Glutamatergic neuron (in vitro differentiated cells): Measurements from ENCODE around the gene ATP6V0B. TPM values are rescaled to one million over a fixed set of nuclear protein-coding genes. Genes with fewer than 3 reads are reported as not detected.

Experiments
- DNase-seq: peaks from one replicate; pipeline ENCODE4 v3.0.0; 2022
- H3K27ac Mint-ChIP-seq: one replicate; pipeline ENCODE4 v1.8.0; 2020; ENCODE audit warnings: mild to moderate bottlenecking, mixed read lengths, inconsistent platforms; ENCODE audit not compliant: unreplicated experiment
- H3K27me3 Mint-ChIP-seq: one replicate; pipeline ENCODE4 v1.8.0; 2020; ENCODE audit warnings: mild to moderate bottlenecking, moderate library complexity, mixed read lengths, inconsistent platforms; ENCODE audit not compliant: unreplicated experiment
- H3K36me3 Mint-ChIP-seq: one replicate; pipeline ENCODE4 v1.8.0; 2020; ENCODE audit warnings: mild to moderate bottlenecking, mixed read lengths, inconsistent platforms; ENCODE audit not compliant: unreplicated experiment
- H3K4me1 Mint-ChIP-seq: one replicate; pipeline ENCODE4 v1.8.0; 2020; ENCODE audit warnings: mild to moderate bottlenecking, low read depth, mixed read lengths, inconsistent platforms; ENCODE audit not compliant: unreplicated experiment
- H3K4me3 Mint-ChIP-seq: one replicate; pipeline ENCODE4 v1.8.0; 2020; ENCODE audit warnings: mild to moderate bottlenecking, mixed read lengths, inconsistent platforms; ENCODE audit not compliant: unreplicated experiment
- H3K9me3 Mint-ChIP-seq: one replicate; pipeline ENCODE4 v1.8.0; 2020; ENCODE audit warnings: mild to moderate bottlenecking, moderate library complexity, mixed read lengths, inconsistent platforms; ENCODE audit not compliant: unreplicated experiment
- total RNA-seq: library from RNA; stranded (reverse); fragmentation: NEBNext Ultra II Directional; extraction: Animal tissue kit (Norgen Biotek cat#: 25700); gene quantifications from one replicate; pipeline ENCODE4 v1.2.1, GENCODE V29; 2021; ENCODE audit not compliant: unreplicated experiment
- TF ChIP-seq, protein P1 (sequence below): fragments of 200-600 bp; sonication (generic); IDR thresholded peaks from one replicate; pipeline ENCODE4 v1.5.0; 2021; ENCODE audit not compliant: partially characterized antibody, unreplicated experiment

Gene ATP6V0B
- total RNA-seq, 1 donor from 2014 or later: 208 TPM

DNA sequence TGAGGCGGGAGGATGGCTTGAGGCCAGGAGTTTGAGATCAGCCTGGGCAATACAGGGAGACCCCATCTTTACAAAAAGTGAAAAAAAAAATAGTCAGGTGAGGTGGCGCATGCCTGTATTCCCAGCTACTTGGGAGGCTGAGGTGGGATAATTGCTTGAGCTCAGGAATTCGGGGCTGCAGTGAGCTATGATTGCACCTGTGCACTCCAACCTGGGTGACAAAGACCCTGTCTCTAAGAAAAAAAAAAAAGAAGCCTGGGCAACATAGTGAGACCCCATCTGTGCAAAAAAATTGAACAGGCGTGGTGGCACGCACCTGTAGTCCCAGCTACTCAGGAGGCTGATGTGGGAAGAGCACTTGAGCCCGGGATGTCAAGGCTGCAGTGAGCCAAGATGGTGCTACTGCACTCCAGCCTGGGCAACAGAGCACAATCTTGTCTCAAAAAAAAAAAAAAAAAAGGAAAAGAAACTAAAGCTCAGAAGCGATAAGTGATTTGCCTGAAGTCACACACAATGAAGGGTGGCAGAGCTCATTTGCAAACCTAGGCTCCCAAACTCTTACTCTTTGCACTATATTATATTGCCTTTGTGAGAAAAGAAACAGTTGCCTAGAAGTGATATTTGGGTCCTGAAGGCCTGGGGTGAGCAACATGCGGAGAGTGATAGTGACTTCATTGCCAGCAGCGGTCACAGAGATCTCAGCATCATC lies 18.6 kb downstream of the ATP6V0B start:
- peaks cover 6% of the 10 kb centered on the region for H3K27me3 Mint-ChIP-seq
- no peak for DNase-seq
- no peaks in the 10 kb centered on the region for H3K36me3 Mint-ChIP-seq
- peaks cover 2% of the 10 kb centered on the region for H3K9me3 Mint-ChIP-seq
- H3K4me3 Mint-ChIP-seq: no peak overlapping the region
- H3K4me1 Mint-ChIP-seq: peaks cover 4% of the 10 kb centered on the region
- TF ChIP-seq, protein P1, sequence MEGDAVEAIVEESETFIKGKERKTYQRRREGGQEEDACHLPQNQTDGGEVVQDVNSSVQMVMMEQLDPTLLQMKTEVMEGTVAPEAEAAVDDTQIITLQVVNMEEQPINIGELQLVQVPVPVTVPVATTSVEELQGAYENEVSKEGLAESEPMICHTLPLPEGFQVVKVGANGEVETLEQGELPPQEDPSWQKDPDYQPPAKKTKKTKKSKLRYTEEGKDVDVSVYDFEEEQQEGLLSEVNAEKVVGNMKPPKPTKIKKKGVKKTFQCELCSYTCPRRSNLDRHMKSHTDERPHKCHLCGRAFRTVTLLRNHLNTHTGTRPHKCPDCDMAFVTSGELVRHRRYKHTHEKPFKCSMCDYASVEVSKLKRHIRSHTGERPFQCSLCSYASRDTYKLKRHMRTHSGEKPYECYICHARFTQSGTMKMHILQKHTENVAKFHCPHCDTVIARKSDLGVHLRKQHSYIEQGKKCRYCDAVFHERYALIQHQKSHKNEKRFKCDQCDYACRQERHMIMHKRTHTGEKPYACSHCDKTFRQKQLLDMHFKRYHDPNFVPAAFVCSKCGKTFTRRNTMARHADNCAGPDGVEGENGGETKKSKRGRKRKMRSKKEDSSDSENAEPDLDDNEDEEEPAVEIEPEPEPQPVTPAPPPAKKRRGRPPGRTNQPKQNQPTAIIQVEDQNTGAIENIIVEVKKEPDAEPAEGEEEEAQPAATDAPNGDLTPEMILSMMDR: no peak
- no peak overlapping the region for H3K27ac Mint-ChIP-seq

GRCh38 chr1:43994071-43994470 lies 19.3 kb downstream of the ATP6V0B start:
- Mint-ChIP-seq H3K4me1 (peaks cover 4% of the 10 kb centered on the region), H3K36me3 (no peaks in the 10 kb centered on the region), H3K9me3 (peaks cover 3% of the 10 kb centered on the region), H3K4me3 (no peak overlapping the region), H3K27me3 (peaks cover 9% of the 10 kb centered on the region), H3K27ac (no peak overlapping the region)
- DNase-seq: no peak
- TF ChIP-seq, protein P1: no peak

DNA sequence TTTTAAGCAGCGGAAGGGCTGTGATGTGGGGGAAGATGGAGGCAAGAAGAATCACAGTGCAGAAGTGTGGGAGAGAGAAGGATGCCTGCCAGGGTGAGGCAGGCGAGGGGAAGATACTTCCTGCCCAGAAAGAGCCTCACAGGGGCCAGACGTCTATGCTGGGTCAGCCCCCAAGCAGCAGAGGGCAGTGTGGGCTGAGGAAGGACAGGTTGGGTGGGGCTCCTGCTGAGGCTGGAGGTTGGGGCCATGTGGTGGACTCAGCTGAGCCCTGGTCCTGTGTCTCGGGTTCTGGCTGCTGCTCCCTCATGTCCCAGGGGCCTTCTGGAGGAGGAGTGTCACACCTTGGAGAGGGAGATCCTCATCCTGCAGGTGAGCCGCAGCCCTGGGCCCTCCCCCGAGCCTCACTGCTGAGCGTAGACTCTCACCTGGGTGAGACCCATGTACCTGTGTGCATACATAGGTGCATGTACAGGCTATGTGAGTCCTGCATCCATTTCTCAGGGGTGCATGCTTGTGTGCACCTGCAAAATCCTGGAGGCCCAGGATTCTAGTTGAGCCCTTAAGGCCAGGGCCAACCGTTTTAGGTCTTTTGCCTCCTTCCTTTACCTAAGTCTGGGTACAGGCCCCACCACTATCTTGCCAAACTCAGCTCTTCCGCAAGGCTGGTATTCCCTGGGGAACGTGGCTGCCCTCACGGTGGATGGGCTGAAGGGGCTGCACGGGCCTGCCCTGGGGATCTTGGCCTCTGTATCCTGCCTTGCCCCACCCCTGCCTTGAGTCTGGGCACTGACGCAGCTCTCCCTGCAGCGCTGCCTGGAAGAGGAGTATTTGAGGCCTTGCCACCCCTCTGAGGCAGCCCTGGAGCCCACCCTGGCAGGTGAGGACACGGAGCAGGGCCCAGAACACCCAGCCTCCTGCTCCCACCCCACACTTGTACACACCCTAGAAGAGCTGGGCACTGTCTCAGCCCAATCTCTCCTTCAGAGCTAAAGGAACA lies 20.3 kb downstream of the ATP6V0B start:
- no peaks in the 10 kb centered on the region for H3K36me3 Mint-ChIP-seq
- peak; percentile 55 for DNase-seq
- no peak overlapping the region for H3K4me3 Mint-ChIP-seq
- peaks cover 1% of the 10 kb centered on the region for H3K9me3 Mint-ChIP-seq
- H3K27me3 Mint-ChIP-seq: peaks cover 9% of the 10 kb centered on the region
- TF ChIP-seq, protein P1: no peak
- H3K4me1 Mint-ChIP-seq: peaks cover 4% of the 10 kb centered on the region
- no peak overlapping the region for H3K27ac Mint-ChIP-seq

DNA sequence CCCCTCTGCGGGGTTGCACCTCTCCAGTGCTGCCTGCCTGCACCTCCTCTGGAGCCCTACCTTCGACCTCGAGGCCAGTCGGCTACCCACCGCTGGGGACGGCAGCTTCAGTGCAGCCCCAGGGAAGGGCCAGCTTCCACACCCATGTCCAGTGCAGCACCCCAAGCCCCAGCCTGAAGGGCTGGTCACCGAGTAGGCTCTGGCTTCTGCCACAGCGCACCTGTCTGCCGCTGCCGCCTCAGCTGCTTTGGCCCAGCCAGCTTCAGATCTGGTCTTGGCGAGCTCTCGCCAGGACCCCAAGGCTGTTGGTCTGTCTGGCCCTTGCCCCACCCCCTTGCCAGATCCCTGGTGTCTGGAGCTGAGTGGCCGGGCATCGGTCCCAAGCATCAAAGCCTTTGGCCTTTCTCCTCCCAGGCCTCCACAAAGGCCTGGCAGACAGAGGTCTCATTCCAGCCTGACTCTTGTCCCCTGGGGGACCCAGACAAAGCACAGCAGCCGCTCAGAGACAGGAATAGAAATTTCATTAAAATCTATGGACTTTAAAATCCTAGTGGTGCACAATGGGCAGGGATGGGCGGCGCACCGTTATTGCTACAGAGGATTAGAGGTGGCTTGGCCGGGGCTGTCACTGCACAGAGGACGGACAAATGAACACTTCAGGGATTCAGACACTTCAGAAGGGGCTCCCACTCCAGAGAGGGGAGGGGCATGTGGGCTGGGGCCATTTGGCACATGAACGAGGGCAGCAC lies 21.4 kb downstream of the ATP6V0B start:
- peaks cover 4% of the 10 kb centered on the region for H3K4me1 Mint-ChIP-seq
- peaks cover 1% of the 10 kb centered on the region for H3K9me3 Mint-ChIP-seq
- DNase-seq: no peak
- H3K27me3 Mint-ChIP-seq: peaks cover 9% of the 10 kb centered on the region
- TF ChIP-seq, protein P1: no peak
- peak overlapping the region; percentile 61 for H3K4me3 Mint-ChIP-seq
- no peaks in the 10 kb centered on the region for H3K36me3 Mint-ChIP-seq
- peak overlapping the region; percentile 57 for H3K27ac Mint-ChIP-seq
